ENCODE measurements around the gene ARL17B.
"Not testable (repeated sequence)": the region's sequence is repeated elsewhere in the genome, so short reads cannot be mapped to it uniquely, and the experiment has no call there.

- TF ChIP-seq CTCF (IDR thresholded peaks at IDR 0.05; ENCODE audit: insufficient read depth, low read length); POLR2AphosphoS5 (IDR thresholded peaks at IDR 0.05; ENCODE audit: low read depth); REST (IDR thresholded peaks at IDR 0.05; ENCODE audit: insufficient replicate concordance, low read depth): not testable (repeated sequence)
Observed at GRCh38 chr17:46256369-46256768, 105.2 kb downstream of the ARL17B start.
